HL-60/S4 treated with retinoic acid at 250 ng/mL for 4 days and 3 days (cell line): Measurements from ENCODE around the gene GPR31.
"Not testable (repeated sequence)": the region's sequence is repeated elsewhere in the genome, so short reads cannot be mapped to it uniquely, and the experiment has no call there.

Experiments used
- in situ Hi-C: fragments of 300-500 bp; cut with MboI; formaldehyde crosslinking; loops from 2 replicates; pipeline ENCODE4 v1.7.0; 2022; ENCODE audit warnings: low sequenced_read_pairs

The GPR31 gene

GRCh38 chr6:167168296-167168695 lies 10.5 kb upstream of the GPR31 start:
- in situ Hi-C loops = not testable (repeated sequence)

DNA sequence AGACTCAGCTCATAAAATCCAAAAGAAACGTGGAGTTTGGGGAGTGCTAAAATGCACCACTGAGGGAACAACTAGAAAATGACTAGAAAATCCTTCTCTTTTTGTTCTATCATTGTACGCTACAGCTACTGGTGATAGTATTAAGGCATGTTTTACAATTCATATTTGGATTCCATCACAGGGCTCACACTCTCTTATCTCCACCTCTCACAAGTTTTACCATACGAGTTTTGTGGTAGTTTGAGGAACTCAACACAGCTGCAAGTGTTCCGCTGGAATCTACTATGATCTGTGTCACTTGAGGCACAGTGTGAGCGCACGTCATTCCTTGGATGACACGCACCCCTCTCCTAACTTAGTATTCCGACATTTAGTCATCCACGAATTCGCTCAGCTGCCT lies 9.9 kb upstream of the GPR31 start:
- in situ Hi-C loops = not testable (repeated sequence)

- in situ Hi-C loops = no loop called here
These were observed 8.2 kb upstream of the GPR31 start for GRCh38 chr6:167165858-167166471.

GRCh38 chr6:167164261-167164660 lies 6.5 kb upstream of the GPR31 start:
- in situ Hi-C loops = no loop called here

DNA sequence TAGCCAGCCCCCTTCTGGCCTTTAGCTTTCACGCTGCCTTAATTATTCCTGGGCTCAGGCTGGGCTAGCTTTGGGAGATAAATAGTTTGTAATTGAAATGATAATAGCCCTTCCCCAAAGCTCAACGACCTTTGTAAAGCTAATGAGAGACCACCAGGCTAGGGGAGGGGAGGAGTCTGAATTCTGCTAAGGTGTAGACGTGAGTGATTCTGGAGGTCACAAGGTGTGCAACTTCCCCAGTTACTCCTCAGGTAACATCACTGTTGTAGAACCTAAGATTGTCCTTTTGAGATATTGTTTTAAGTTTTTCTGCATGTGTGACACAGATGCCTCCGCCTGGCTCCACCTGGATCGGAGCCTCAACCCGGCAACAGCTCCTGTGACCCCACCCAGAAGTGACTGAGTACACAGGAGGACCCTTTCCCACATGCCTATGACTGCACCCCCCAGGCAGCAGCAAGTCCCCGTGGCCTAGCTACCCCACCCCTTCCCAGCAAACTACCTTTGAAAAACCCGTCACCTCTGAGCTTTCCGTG lies 5.8 kb upstream of the GPR31 start:
- in situ Hi-C loops = no loop called here

GRCh38 chr6:167162591-167162990 lies 4.8 kb upstream of the GPR31 start:
- in situ Hi-C loops = no loop called here

- in situ Hi-C loops = no loop called here
These were observed 4.2 kb upstream of the GPR31 start for GRCh38 chr6:167161851-167162467.

DNA sequence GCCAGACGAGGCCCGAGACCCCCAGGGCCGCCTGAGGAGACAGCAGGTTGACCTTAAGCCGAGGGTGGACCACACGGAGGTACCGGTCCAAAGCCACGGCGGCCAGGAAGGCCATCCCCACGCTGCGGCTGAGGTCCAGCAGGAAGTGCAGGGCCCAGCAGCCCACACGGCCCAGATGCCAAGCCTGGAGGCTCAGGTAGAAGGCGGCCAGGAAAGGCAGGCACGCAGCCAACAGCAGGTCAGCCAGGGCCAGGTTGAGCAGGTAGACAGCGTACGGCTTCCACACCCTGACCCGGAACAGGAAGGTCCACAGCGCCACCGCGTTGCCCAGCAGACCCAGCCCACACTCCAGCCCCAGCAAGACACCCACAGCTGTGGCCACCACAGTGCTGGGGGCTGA lies 366 bp downstream of the GPR31 start:
- in situ Hi-C loops = no loop called here

GRCh38 chr6:167154895-167155294 lies 2.9 kb downstream of the GPR31 start:
- in situ Hi-C loops = no loop called here

DNA sequence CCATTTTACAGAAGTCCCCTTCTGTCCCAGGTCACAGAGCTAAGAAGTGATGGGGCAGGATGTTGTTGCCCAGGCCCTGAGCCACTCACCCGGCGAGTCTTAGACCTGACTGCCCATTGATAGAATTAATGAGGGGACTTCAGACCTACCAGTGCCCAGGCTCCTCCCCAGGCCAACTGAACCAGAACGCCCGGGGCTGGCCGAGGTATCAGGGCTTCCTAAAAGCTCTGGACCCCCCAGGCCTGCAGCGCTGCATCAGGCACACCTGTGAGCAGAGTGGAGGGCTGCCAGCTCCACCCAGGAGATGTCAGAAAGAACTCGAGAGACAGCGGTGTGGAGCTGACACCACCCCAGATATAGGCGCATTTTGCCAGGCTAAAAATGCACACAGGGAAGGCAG lies 3.5 kb downstream of the GPR31 start:
- in situ Hi-C loops = no loop called here

DNA sequence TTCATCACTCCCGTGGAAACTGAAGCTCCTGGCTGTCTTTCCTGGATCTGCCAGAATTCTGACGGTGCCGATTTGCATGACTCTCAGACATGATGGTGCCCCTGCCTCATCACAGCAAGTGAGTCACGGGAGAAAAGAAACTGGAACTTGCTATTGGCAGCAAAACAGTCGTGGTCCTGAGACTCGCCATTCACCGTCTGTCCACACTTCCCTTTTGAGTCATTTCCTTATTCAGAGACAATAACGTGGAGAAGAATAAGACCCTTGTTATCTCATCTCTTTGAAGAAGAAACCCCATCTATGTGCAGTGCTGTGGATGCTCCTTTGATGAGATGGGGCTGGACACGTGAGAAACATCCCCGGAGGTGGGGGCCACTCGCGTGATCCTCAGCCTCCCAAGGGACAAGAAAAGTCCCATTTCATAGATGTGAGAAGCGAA lies 4.2 kb downstream of the GPR31 start:
- in situ Hi-C loops = no loop called here

GRCh38 chr6:167152862-167153261 lies 4.9 kb downstream of the GPR31 start:
- in situ Hi-C loops = no loop called here

DNA sequence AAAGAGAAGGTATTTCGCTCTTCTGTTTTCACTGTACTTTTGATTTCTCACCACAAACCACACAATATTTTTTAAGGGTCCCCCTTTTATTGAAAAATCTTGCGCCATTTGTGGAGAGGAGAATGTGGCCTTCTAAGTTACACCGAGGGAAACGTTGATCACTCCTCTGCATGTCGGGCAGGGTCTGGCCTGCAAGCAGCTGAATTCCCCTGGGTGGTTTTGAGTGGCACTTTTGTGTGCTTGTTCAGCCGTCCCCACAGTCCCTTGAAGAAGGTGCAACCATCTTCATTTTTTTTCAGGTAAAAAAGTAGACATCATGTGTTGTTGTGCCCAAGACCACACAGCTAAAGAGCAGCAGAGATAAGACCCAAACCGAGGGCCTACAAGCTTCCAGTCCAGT lies 6.1 kb downstream of the GPR31 start:
- in situ Hi-C loops = no loop called here

GRCh38 chr6:167150941-167151549 lies 6.7 kb downstream of the GPR31 start:
- in situ Hi-C loops = no loop called here

- in situ Hi-C loops = no loop called here
These were observed 8.8 kb downstream of the GPR31 start for GRCh38 chr6:167148997-167149396.

DNA sequence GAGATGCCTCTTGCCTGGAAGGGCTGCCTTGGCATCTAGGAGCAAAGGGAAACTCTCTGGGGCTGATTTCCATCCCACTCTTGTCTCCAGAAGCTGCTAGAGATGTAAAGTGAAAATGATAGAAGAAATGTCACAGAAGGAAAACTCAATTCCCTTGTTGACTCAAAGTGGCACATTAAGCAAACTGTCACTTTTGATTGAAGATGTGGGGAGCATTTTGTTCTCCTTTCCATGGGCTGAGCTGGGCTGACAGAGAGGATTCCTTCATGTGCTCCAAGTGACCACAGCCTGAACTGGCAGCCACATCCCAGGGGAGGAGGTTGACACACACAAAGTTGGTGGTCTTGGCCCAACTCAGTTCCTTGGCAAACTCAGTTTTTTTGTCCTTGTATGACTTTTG lies 9.8 kb downstream of the GPR31 start:
- in situ Hi-C loops = no loop called here

- in situ Hi-C loops = no loop called here
These were observed 10.8 kb downstream of the GPR31 start for GRCh38 chr6:167146977-167147376.

- in situ Hi-C loops = no loop called here
These were observed 11.6 kb downstream of the GPR31 start for GRCh38 chr6:167146135-167146534.

- in situ Hi-C loops = no loop called here
These were observed 12.3 kb downstream of the GPR31 start for GRCh38 chr6:167145461-167145860.

- in situ Hi-C loops = no loop called here
These were observed 14.7 kb downstream of the GPR31 start for GRCh38 chr6:167143041-167143440.

GRCh38 chr6:167142433-167142761 lies 15.4 kb downstream of the GPR31 start:
- in situ Hi-C loops = no loop called here

DNA sequence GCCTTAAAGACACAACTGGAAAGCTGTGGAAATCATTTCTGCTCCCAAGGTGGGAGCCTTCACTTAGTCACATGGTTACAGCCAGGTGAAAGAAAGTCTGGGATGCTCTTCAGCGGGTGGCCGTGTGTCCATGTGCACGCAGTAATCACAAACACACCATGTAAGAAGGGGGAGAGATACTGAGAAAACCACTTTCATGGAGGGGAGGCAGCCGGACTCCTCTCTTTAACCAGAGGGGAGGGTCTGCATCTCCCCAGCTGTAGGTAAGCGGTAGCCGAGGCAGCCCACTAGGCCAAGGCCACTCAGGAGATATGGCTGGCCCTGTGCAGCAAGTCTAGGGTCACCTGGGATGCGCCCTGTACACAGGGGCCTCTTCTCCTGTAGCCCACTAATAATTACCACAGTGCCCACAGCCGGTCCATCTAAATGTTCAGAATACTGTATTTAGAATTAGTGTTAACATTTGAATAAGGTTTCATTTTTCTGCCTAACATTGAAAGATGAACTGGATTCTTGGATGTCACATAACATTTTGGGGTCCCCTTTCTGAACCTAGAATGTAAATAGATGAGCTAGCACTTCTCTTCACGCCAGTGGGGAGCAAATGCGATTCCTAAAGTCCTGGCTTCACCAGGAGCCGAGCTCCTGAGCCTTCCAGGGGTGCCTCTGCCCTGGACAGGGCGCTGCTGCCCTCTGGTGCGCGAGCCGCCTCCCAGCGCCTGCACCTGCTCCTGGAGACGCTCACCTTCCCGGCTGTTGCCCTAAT lies 15.9 kb downstream of the GPR31 start:
- in situ Hi-C loops = no loop called here
